Heart left ventricle (tissue), 16 donors: Measurements from ENCODE around the gene ACVR1. TPM values are rescaled to one million over a fixed set of nuclear protein-coding genes. Genes with fewer than 3 reads are reported as not detected.
"Not testable (repeated sequence)": the region's sequence is repeated elsewhere in the genome, so short reads cannot be mapped to it uniquely, and the experiment has no call there.

ENCODE experiments used
- ATAC-seq, 4 donors: fragments of 200-7000 bp; cut with Tn5 transposase; one replicate each; pipeline ENCODE4 v1.9.1; 2020 to 2022; ENCODE audit warnings: moderate library complexity in 4 of 4, mild to moderate bottlenecking in 3 of 4, moderate number of reproducible peaks in 1 of 4
- DNase-seq, 5 donors: peaks; one replicate each; pipeline ENCODE4 v3.0.0-alpha.2; 2020
- H3K27ac ChIP-seq, 12 donors: fragments of 200-600 bp; sonication (generic) in 4 of 12; one replicate each; pipeline versions ENCODE4 v1.5.0 to v1.8.0; 2016 to 2022; ENCODE audit warnings: mild to moderate bottlenecking in 2 of 12
- H3K27me3 ChIP-seq, 9 donors: fragments of 200-600 bp; sonication (generic) in 2 of 9; one replicate each; pipeline versions ENCODE4 v1.5.1 to v1.8.0; 2016 to 2022; ENCODE audit warnings: mild to moderate bottlenecking in 3 of 9
- H3K36me3 ChIP-seq, 9 donors: fragments of 200-600 bp; sonication (generic) in 2 of 9; one replicate each; pipeline versions ENCODE4 v1.5.0 to v1.8.0; 2018 to 2022; ENCODE audit warnings: mild to moderate bottlenecking in 2 of 9
- H3K4me1 ChIP-seq, 12 donors: fragments of 200-600 bp; sonication (generic) in 4 of 12; one replicate each; pipeline versions ENCODE4 v1.5.0 to v1.8.0; 2016 to 2022; ENCODE audit warnings: mild to moderate bottlenecking in 3 of 12
- H3K4me3 ChIP-seq, 12 donors: fragments of 200-600 bp; sonication (generic) in 4 of 12; one replicate each; pipeline versions ENCODE4 v1.5.0 to v1.8.0; 2017 to 2022; ENCODE audit warnings: mild to moderate bottlenecking in 9 of 12, moderate library complexity in 4 of 12
- H3K9me3 ChIP-seq, 12 donors: fragments of 200-600 bp; sonication (generic) in 4 of 12; one replicate each; pipeline versions ENCODE4 v1.5.0 to v1.8.0; 2016 to 2022; ENCODE audit warnings: mild to moderate bottlenecking in 1 of 12
- POLR2A ChIP-seq, 2 donors: fragments of 450-650 bp; IDR thresholded peaks; one replicate each; pipeline ENCODE4 v1.6.1; 2017; ENCODE audit warnings: antibody characterized with exemption in 2 of 2, mild to moderate bottlenecking in 2 of 2, moderate library complexity in 2 of 2
- WGBS, 4 donors: extraction: QIAGEN DNeasy Blood & Tissue Kit in 2 of 4; methylation state at CpG; one replicate each; pipeline versions ENCODE4 v1.1.5 to v1.1.7; 2013 to 2018; 5-methylcytosine and 5-hydroxymethylcytosine counted together
- intact Hi-C, 10 donors: fragments of 100-400 bp; cut with DNase I; formaldehyde crosslinking; loops; one replicate each; pipeline versions ENCODE4 v1.11.1 to v1.14.2; 2022
- polyA plus RNA-seq, 2 donors: library from polyadenylated mRNA; stranded (reverse); fragments of 200-250 nt; gene quantifications; one replicate each; pipeline ENCODE4 v1.2.3, GENCODE V29; 2013
- total RNA-seq, 9 donors: library from RNA; depleted of rRNA in 2 of 9; stranded (reverse); fragments of >200 nt in 2 of 9; fragmentation: NEBNext Ultra II Directional in 3 of 9; extraction: Animal tissue kit (Norgen Biotek cat#: 25700) in 3 of 9; gene quantifications; one replicate each; pipeline versions ENCODE4 v1.1.0 to v1.2.4, GENCODE V29; 2016 to 2023
- TF ChIP-seq, protein P1 (sequence below), 12 donors: fragments of 200-600 bp; sonication (generic) in 4 of 12; IDR thresholded peaks; one replicate each; pipeline versions ENCODE4 v1.5.0 to v1.8.0; 2018 to 2022; ENCODE audit warnings: antibody characterized with exemption in 12 of 12, mild to moderate bottlenecking in 5 of 12
- donor health status: ischemic (EF 13 %, LVEDD 7.1; RV severe dilation, severe dysfunction).
- donor health status: healthy with polysubstance abuse.
- donor health status: DM: no; HTN: yes; CAD: no.
- donor health status: DM: no; HTN: no; CAD: no.
- donor health status: ischemic (EF 25% LVEDD 6.9; RV normal size, moderate dysfunction).
- donor health status: ischemic (EF 25% LVEDD 5.7; RV mildly dilated, moderate dysfunction).
- donor health status: healthy.
- donor health status: DM: yes; HTN: yes; CAD: no.
- donor health status: ischemic (EF 35%, LVEDD 5.7; RV mildly dilated, moderate dysfunction).
- donor health status: nonischemic (EF 11% LVEDD 7.7; RV severe dilation, severe dysfunction).
- donor health status: DM: yes; HTN: yes; CAD: no.
- donor health status: PGD.
- donor health status: ischemic (EF 29% LVEDD 5.4; RV normal size, mild dysfunction).
- donor health status: nonischemic (EF 23%, LVEDD 6.1; RV moderate dilation, normal function).

Gene ACVR1
- total and polyA plus RNA-seq, 11 donors = 5.6 to 37.6 (median 23.9) TPM

DNA sequence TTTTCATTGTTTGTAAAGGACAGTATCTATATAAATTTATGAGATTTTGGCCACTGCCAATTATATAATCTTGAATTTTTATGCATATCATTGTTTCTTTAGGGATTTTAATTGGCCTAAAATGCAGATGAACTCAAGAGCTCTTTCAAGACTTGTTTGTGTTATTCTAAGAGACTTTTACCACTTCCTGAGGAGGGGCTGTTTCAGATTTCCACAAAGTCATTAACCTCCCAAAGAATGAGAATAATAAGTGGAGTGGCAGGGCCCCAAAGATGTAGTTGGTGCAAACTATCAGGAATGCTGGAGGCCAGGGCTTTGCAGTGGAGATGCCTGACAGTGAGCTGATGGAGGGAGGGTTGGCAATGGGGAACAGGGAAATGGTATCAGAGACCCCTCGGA lies 15.5 kb upstream of the ACVR1 start:
- intact Hi-C loops = loop anchor here in 3 of 10 donors (5.0 to 10.0 kb wide), 3 partner anchors 93 to 111 kb away; no protein-coding TSS in a partner anchor
- no peak overlapping the region for H3K27ac ChIP-seq
- 89 to 96% (median 92%) methylated on average over 1 of the region's 1 CpG for WGBS, 4 donors

DNA sequence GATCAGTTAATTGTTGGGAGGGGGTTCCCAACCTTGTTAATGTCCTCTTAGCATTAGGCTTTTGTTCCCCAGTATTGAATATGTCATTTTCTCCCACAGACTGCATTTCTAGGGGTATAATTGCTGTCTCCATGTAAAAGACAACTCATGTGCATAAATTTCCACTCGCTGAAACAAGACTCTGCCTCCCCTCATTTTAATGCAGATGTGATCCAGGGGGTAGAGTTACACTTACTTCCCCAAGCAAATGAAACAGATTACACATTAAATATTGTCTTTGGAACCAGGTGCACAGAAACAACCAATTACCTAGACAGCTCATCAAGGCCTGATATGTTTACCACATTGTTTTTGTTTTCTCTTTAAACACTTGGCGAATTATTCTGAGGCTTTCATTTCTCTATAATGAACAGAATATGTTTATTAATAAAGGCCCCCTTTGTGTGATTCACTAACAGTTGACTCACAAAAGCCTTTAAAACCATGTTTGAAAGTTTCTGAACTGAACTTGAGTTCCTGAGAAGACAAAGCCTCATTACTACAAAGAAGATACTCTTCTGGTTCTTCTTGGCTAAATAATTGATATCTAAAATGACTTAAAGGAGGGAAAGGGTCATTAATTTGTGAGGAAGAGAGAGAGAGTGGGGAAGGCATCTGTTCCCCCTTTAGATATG lies 15.0 kb upstream of the ACVR1 start:
- 81 to 88% (median 84%) methylated on average over 2 of the region's 2 CpGs for WGBS, 4 donors
- H3K4me1 ChIP-seq = peaks cover 0 to 4% (median 0%) of the 10 kb centered on the region in 12 donors

More for the DNA sequence above, 15.5 kb upstream of the ACVR1 start:
- Histone ChIP-seq H3K4me3 (no peak overlapping the region), H3K27me3 (no peaks in the 10 kb centered on the region), H3K36me3 (no peaks in the 10 kb centered on the region), H3K9me3 (no peaks in the 10 kb centered on the region), H3K4me1 (peaks cover 0 to 4% (median 0%) of the 10 kb centered on the region in 12 donors)
- DNase-seq (no peak), ATAC-seq (no peak)
- TF ChIP-seq POLR2A (IDR thresholded peaks at IDR 0.05) = no peak
- TF ChIP-seq, protein P1, sequence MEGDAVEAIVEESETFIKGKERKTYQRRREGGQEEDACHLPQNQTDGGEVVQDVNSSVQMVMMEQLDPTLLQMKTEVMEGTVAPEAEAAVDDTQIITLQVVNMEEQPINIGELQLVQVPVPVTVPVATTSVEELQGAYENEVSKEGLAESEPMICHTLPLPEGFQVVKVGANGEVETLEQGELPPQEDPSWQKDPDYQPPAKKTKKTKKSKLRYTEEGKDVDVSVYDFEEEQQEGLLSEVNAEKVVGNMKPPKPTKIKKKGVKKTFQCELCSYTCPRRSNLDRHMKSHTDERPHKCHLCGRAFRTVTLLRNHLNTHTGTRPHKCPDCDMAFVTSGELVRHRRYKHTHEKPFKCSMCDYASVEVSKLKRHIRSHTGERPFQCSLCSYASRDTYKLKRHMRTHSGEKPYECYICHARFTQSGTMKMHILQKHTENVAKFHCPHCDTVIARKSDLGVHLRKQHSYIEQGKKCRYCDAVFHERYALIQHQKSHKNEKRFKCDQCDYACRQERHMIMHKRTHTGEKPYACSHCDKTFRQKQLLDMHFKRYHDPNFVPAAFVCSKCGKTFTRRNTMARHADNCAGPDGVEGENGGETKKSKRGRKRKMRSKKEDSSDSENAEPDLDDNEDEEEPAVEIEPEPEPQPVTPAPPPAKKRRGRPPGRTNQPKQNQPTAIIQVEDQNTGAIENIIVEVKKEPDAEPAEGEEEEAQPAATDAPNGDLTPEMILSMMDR (IDR thresholded peaks at IDR 0.05) = no peak

DNA sequence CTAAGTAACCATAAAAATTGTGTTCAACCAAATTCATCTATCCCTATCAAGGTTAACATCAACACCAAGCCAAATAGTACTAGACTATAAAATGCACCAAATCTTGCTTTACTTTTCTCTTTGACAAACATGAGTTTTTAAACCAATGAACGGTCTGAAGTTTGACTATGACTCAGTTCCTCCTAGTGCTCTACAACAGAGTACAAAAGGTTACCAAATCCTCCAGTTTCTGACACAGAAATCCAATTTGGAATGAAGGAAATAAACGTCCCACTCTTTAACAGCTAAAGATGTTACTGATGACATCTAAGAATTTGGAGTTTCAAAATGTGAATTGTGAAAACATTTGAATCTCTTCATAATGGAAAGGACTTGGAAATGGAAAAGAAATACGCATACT lies 11.8 kb upstream of the ACVR1 start:
- no peaks in the 10 kb centered on the region for H3K9me3 ChIP-seq
- H3K36me3 ChIP-seq = no peaks in the 10 kb centered on the region
- no peak for TF ChIP-seq POLR2A (IDR thresholded peaks at IDR 0.05)
- TF ChIP-seq, protein P1 (IDR thresholded peaks at IDR 0.05) = no peak
- DNase-seq (no peak), ATAC-seq (no peak)
- H3K4me1 ChIP-seq = peaks cover 0 to 4% (median 0%) of the 10 kb centered on the region in 12 donors
- no peak overlapping the region for H3K4me3 ChIP-seq
- 74 to 86% (median 81%) methylated on average over 3 of the region's 3 CpGs for WGBS, 4 donors
- intact Hi-C loops = no loop called here
- H3K27ac ChIP-seq = no peak overlapping the region
- H3K27me3 ChIP-seq = no peaks in the 10 kb centered on the region

More for the DNA sequence above, 15.0 kb upstream of the ACVR1 start:
- H3K4me3 ChIP-seq = no peak overlapping the region
- H3K9me3 ChIP-seq = no peaks in the 10 kb centered on the region
- TF ChIP-seq, protein P1 (IDR thresholded peaks at IDR 0.05) = no peak
- no peak for TF ChIP-seq POLR2A (IDR thresholded peaks at IDR 0.05)
- no peaks in the 10 kb centered on the region for H3K36me3 ChIP-seq
- intact Hi-C loops = loop anchor here in 3 of 10 donors (5.0 to 10.0 kb wide), 3 partner anchors 94 to 111 kb away; no protein-coding TSS in a partner anchor
- H3K27me3 ChIP-seq = no peaks in the 10 kb centered on the region
- no peak for ATAC-seq
- no peak overlapping the region for H3K27ac ChIP-seq
- no peak for DNase-seq

DNA sequence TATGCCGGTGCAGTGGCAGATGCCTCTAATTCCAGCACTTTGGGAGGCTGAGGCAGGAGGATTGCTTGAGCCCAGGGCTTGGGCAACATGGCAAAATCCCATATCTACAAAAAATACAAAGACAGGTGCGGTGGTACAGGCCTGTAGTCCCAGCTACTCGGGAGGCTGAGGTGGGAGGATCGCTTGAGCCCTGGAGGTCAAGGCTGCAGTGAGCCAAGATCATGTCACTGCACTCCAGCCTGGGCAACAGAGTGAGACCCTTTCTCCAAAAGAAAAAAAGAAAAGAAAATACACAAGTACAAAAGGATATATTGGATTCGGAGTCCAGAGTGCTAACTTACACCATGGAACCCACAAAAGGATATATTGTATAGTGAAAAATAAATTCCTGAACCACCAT lies 8.4 kb upstream of the ACVR1 start:
- ATAC-seq, intact Hi-C loops, H3K36me3 ChIP-seq, H3K27me3 ChIP-seq, H3K9me3 ChIP-seq, H3K4me1 ChIP-seq, H3K4me3 ChIP-seq, DNase-seq, H3K27ac ChIP-seq: not testable (repeated sequence)
- 73 to 77% (median 76%) methylated on average over 5 of the region's 5 CpGs for WGBS, 4 donors
